MM.1S (cell line): ENCODE data around the gene CFAP107.

Experiments used
- EZH2 ChIP-seq: fragments of 300-600 bp; sonication (generic); optimal IDR thresholded peaks from 2 replicates; pipeline ENCODE3; 2017; ENCODE audit warnings: low read depth, mild to moderate bottlenecking, antibody characterized with exemption, low read length, mixed read lengths
- EZH2phosphoT487 ChIP-seq: fragments of 300-600 bp; sonication (generic); IDR thresholded peaks from 2 replicates; pipeline ENCODE4 v1.6.1; 2018; ENCODE audit warnings: antibody characterized with exemption, low read length
- TF ChIP-seq, protein P1 (sequence below): fragments of 300-600 bp; sonication (generic); IDR thresholded peaks from 2 replicates; pipeline ENCODE4 v1.5.1; 2016; ENCODE audit warnings: antibody characterized with exemption, low read length, mixed read lengths

DNA sequence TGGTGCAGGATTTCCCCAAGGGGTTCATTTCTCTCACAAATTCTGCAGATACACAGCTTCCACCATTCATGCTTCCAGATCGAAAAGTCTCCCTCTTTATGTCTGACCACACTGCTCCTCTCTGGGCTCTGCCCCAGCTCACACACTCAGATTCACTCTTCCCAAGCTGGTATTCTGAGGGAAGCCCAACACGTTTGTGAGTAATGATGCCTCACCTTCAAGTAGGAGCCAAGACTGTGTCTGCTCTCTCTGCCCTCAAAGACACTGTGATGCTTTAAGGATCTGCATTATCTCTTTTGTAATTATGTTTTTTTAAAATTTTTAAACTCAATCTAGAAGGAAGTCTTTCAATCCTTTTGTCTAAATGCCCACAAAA lies 65.4 kb downstream of the CFAP107 start:
- TF ChIP-seq, protein P1, sequence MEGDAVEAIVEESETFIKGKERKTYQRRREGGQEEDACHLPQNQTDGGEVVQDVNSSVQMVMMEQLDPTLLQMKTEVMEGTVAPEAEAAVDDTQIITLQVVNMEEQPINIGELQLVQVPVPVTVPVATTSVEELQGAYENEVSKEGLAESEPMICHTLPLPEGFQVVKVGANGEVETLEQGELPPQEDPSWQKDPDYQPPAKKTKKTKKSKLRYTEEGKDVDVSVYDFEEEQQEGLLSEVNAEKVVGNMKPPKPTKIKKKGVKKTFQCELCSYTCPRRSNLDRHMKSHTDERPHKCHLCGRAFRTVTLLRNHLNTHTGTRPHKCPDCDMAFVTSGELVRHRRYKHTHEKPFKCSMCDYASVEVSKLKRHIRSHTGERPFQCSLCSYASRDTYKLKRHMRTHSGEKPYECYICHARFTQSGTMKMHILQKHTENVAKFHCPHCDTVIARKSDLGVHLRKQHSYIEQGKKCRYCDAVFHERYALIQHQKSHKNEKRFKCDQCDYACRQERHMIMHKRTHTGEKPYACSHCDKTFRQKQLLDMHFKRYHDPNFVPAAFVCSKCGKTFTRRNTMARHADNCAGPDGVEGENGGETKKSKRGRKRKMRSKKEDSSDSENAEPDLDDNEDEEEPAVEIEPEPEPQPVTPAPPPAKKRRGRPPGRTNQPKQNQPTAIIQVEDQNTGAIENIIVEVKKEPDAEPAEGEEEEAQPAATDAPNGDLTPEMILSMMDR, result no peak
- TF ChIP-seq EZH2, result no peak
- TF ChIP-seq EZH2phosphoT487, result no peak
